ENCODE measurements around the gene SMARCC2.

The SMARCC2 gene

GRCh38 chr12:56220611-56221231 is 31.4 kb upstream of the SMARCC2 start:
- TF ChIP-seq CTCF (IDR thresholded peaks at IDR 0.05; ENCODE audit: low read depth, low read length, missing control alignments) = no peak
- peak overlapping the region; percentile 93 for H3K27ac ChIP-seq
- in situ Hi-C loops (cut with HindIII; ENCODE audit: low pct_ligation_motif_present, low sequenced_read_pairs) = no loop called here
- peak overlapping the region; percentile 86 for H3K4me3 ChIP-seq (ENCODE audit: low read depth, low read length)
- H3K27me3 ChIP-seq (replicated peaks) = no peaks in the 10 kb centered on the region
- DNase-seq = no peak
- peaks cover 7% of the 10 kb centered on the region for H3K36me3 ChIP-seq (replicated peaks)

GRCh38 chr12:56219840-56220239 is 30.6 kb upstream of the SMARCC2 start:
- TF ChIP-seq CTCF (IDR thresholded peaks at IDR 0.05; ENCODE audit: low read depth, low read length, missing control alignments) = no peak
- no peak for DNase-seq
- no peak overlapping the region for H3K27ac ChIP-seq
- H3K4me3 ChIP-seq (ENCODE audit: low read depth, low read length) = no peak overlapping the region
- in situ Hi-C loops (cut with HindIII; ENCODE audit: low pct_ligation_motif_present, low sequenced_read_pairs) = no loop called here
- peaks cover 13% of the 10 kb centered on the region for H3K36me3 ChIP-seq (replicated peaks)
- H3K27me3 ChIP-seq (replicated peaks) = no peaks in the 10 kb centered on the region

GRCh38 chr12:56216461-56216860 is 27.2 kb upstream of the SMARCC2 start:
- H3K27me3 ChIP-seq (replicated peaks) = no peaks in the 10 kb centered on the region
- no peak overlapping the region for H3K4me3 ChIP-seq (ENCODE audit: low read depth, low read length)
- in situ Hi-C loops (cut with HindIII; ENCODE audit: low pct_ligation_motif_present, low sequenced_read_pairs) = no loop called here
- no peak overlapping the region for H3K27ac ChIP-seq
- DNase-seq = no peak
- TF ChIP-seq CTCF (IDR thresholded peaks at IDR 0.05; ENCODE audit: low read depth, low read length, missing control alignments) = no peak
- H3K36me3 ChIP-seq (replicated peaks) = peaks cover 44% of the 10 kb centered on the region

GRCh38 chr12:56213878-56214277 is 24.6 kb upstream of the SMARCC2 start:
- in situ Hi-C loops (cut with HindIII; ENCODE audit: low pct_ligation_motif_present, low sequenced_read_pairs) = no loop called here
- Histone ChIP-seq H3K27ac (no peak overlapping the region), H3K27me3 (replicated peaks) (no peaks in the 10 kb centered on the region), H3K36me3 (replicated peaks) (peaks cover 63% of the 10 kb centered on the region), H3K4me3 (ENCODE audit: low read depth, low read length) (no peak overlapping the region)
- DNase-seq = no peak
- no peak for TF ChIP-seq CTCF (IDR thresholded peaks at IDR 0.05; ENCODE audit: low read depth, low read length, missing control alignments)

GRCh38 chr12:56212361-56212760 is 23.1 kb upstream of the SMARCC2 start:
- no peak overlapping the region for H3K4me3 ChIP-seq (ENCODE audit: low read depth, low read length)
- peaks cover 72% of the 10 kb centered on the region for H3K36me3 ChIP-seq (replicated peaks)
- H3K27me3 ChIP-seq (replicated peaks) = no peaks in the 10 kb centered on the region
- no peak for DNase-seq
- H3K27ac ChIP-seq = no peak overlapping the region
- TF ChIP-seq CTCF (IDR thresholded peaks at IDR 0.05; ENCODE audit: low read depth, low read length, missing control alignments) = no peak
- in situ Hi-C loops (cut with HindIII; ENCODE audit: low pct_ligation_motif_present, low sequenced_read_pairs) = no loop called here

- Histone ChIP-seq H3K27ac (no peak overlapping the region), H3K36me3 (replicated peaks) (peaks cover 77% of the 10 kb centered on the region), H3K4me3 (ENCODE audit: low read depth, low read length) (no peak overlapping the region), H3K27me3 (replicated peaks) (no peaks in the 10 kb centered on the region)
- in situ Hi-C loops (cut with HindIII; ENCODE audit: low pct_ligation_motif_present, low sequenced_read_pairs) = no loop called here
- no peak for TF ChIP-seq CTCF (IDR thresholded peaks at IDR 0.05; ENCODE audit: low read depth, low read length, missing control alignments)
- no peak for DNase-seq
Observed at GRCh38 chr12:56208006-56208405, 18.7 kb upstream of the SMARCC2 start.
